22Rv1 (cell line): Measurements from ENCODE around the gene STAT5A.

Experiments used
- ZFX ChIP-seq: fragments of 450-650 bp; IDR thresholded peaks from 2 replicates; pipeline ENCODE4 v1.6.1; 2017; ENCODE audit warnings: antibody characterized with exemption, borderline replicate concordance
- TF ChIP-seq, protein P1 (sequence below): fragments of 450-650 bp; IDR thresholded peaks from 2 replicates; pipeline ENCODE4 v1.5.1; 2017; ENCODE audit warnings: mild to moderate bottlenecking

DNA sequence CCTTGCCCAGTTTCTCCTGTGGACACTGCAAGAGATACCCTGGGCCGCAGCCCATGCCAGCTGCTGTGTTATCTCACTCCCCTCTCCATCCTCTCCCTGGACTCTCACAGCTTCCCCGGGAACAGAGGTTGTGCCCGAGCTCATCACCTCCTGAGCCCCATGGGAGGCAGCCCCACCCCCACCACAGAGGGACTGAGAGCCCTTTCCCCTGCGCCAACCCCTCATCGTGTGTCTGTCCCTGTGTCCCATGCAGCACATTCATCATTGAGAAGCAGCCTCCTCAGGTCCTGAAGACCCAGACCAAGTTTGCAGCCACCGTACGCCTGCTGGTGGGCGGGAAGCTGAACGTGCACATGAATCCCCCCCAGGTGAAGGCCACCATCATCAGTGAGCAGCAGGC lies 12.7 kb downstream of the STAT5A start:
- TF ChIP-seq, protein P1, sequence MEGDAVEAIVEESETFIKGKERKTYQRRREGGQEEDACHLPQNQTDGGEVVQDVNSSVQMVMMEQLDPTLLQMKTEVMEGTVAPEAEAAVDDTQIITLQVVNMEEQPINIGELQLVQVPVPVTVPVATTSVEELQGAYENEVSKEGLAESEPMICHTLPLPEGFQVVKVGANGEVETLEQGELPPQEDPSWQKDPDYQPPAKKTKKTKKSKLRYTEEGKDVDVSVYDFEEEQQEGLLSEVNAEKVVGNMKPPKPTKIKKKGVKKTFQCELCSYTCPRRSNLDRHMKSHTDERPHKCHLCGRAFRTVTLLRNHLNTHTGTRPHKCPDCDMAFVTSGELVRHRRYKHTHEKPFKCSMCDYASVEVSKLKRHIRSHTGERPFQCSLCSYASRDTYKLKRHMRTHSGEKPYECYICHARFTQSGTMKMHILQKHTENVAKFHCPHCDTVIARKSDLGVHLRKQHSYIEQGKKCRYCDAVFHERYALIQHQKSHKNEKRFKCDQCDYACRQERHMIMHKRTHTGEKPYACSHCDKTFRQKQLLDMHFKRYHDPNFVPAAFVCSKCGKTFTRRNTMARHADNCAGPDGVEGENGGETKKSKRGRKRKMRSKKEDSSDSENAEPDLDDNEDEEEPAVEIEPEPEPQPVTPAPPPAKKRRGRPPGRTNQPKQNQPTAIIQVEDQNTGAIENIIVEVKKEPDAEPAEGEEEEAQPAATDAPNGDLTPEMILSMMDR: no peak
- TF ChIP-seq ZFX: no peak
